Astrocyte of the spinal cord (primary cell): ENCODE data around the gene RAE1.

ENCODE experiments used
- DNase-seq: peaks from one replicate; pipeline ENCODE4 v3.0.0; 2011; ENCODE audit warnings: low read depth, low spot score
- H3K4me3 ChIP-seq: 2 replicates; pipeline ENCODE4 v1.5.1; 2011; ENCODE audit warnings: low read depth, mild to moderate bottlenecking, low read length, moderate library complexity
- CTCF ChIP-seq: IDR thresholded peaks from 2 replicates; pipeline ENCODE4 v1.5.1; 2012; ENCODE audit warnings: low read depth, mild to moderate bottlenecking, low read length, inconsistent platforms
- in situ Hi-C: cut with HindIII; loops from 2 replicates; pipeline ENCODE4 v1.10.0; 2017; ENCODE audit warnings: low sequenced_read_pairs

The RAE1 gene

GRCh38 chr20:57351042-57351783 is at the start of gene RAE1:
TSS of gene RAE1 (plus strand) at chr20:57351255. CDS start at chr20:57354039, 2,784 bp downstream.
- DNase-seq = peak; percentile 93
- TF ChIP-seq CTCF = no peak
- in situ Hi-C loops = no loop called here
- H3K4me3 ChIP-seq = peak within 1 kb of the TSS; percentile 94

GRCh38 chr20:57306747-57307146 is 44.3 kb upstream of the RAE1 start:
- H3K4me3 ChIP-seq = no peak overlapping the region
- no peak for DNase-seq
- in situ Hi-C loops = no loop called here
- TF ChIP-seq CTCF = no peak

GRCh38 chr20:57308451-57309271 is 42.4 kb upstream of the RAE1 start:
- no peak for DNase-seq
- H3K4me3 ChIP-seq = no peak overlapping the region
- TF ChIP-seq CTCF = no peak
- in situ Hi-C loops = no loop called here

GRCh38 chr20:57309544-57310115 is 41.4 kb upstream of the RAE1 start:
- in situ Hi-C loops = no loop called here
- TF ChIP-seq CTCF = no peak
- no peak for DNase-seq
- H3K4me3 ChIP-seq = no peak overlapping the region

- in situ Hi-C loops = no loop called here
- DNase-seq = no peak
- H3K4me3 ChIP-seq = no peak overlapping the region
- no peak for TF ChIP-seq CTCF
Measured at GRCh38 chr20:57310821-57311514, 40.1 kb upstream of the RAE1 start.

- TF ChIP-seq CTCF = no peak
- in situ Hi-C loops = no loop called here
- DNase-seq = no peak
- no peak overlapping the region for H3K4me3 ChIP-seq
Measured at GRCh38 chr20:57312138-57312537, 38.9 kb upstream of the RAE1 start.
